ENCODE measurements around the gene ZNF785. TPM values are rescaled to one million over a fixed set of nuclear protein-coding genes. Genes with fewer than 3 reads are reported as not detected.

ZNF785 gene
- total RNA-seq, 4 donors from 2014 or later = 6.8 to 10.9 (median 7.3) TPM

- Histone ChIP-seq H3K4me1 (peaks cover 9 to 47% (median 41%) of the 10 kb centered on the region in 4 donors), H3K27ac (replicated peaks in 1 of 4) (peak overlapping the region; percentile 90 to 97 (median 92)), H3K9me3 (no peaks in the 10 kb centered on the region), H3K27me3 (no peaks in the 10 kb centered on the region), H3K36me3 (peaks cover 14 to 27% (median 23%) of the 10 kb centered on the region in 4 donors), H3K4me3 (peak overlapping the region; percentile 70 to 89 (median 79))
- 89% methylated on average over 21 of the region's 21 CpGs for WGBS
- no peak for TF ChIP-seq POLR2A (IDR thresholded peaks at IDR 0.05; ENCODE audit: low read depth)
- TF ChIP-seq CTCF (IDR thresholded peaks at IDR 0.05) = no peak
- TF ChIP-seq POLR2AphosphoS5 (IDR thresholded peaks at IDR 0.05) = no peak
- no peak for TF ChIP-seq EP300 (IDR thresholded peaks at IDR 0.05)
- intact Hi-C loops (cut with DNase I) = loop anchor here (1.0 kb wide), 1 partner anchor 24 kb away; no protein-coding TSS in a partner anchor
- DNase-seq (ENCODE audit: extremely low spot score) = no peak
Measured at GRCh38 chr16:30558789-30559377, 26.6 kb downstream of the ZNF785 start.

DNA sequence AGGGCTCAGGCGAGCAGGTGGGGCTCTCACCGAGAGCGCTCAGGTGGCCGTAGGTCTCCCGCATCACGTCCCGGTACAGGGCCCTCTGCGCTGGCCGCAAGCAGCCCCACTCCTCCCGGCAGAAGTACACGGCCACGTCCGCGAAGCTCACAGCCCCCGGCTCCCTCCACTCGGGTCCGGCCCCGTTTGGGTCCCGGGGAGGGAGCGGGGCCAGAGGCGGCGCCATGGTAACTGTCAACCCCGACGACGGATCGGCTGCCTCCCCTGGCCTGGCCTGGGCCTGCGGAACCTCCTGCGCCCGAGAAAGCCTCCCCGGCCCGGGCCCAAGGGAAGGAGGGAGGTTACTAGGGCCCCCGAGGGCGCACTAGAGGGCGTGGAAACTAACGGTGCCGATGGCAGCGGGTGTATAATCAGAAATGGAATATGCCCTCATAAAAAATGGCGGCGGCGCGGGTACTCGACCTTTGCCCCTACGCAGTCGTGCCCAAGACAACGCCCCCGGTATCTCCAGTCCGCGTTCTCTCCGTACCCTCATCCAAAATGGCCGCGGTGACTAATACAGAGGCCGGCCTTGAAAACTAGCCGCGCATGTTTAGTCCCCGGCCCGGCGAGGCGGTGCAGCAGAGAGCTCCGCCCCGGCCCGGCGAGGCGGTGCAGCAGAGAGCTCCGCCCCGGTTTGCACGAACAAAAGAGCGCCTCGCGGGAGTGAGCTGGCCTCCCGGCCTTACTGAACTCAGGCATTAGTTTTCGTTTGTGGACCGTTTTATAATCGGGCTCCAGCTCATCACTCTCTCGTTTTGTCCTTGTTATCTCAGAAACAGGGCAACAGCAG lies 27.3 kb downstream of the ZNF785 start, which contains the start of gene ZNF764:
TSS of gene ZNF764 (minus strand) at position 418 of the 832 bp plus-strand sequence. CDS start at position 226, 192 bp downstream.
- TF ChIP-seq POLR2A (IDR thresholded peaks at IDR 0.05; ENCODE audit: low read depth) = no peak
- no peak for TF ChIP-seq EP300 (IDR thresholded peaks at IDR 0.05)
- TF ChIP-seq CTCF (IDR thresholded peaks at IDR 0.05) = peak in 1 of 3 experiments; percentile 13
- TF ChIP-seq POLR2AphosphoS5 (IDR thresholded peaks at IDR 0.05) = peak; percentile 81 to 85
- intact Hi-C loops (cut with DNase I) = loop anchor here (1.0 kb wide), 1 partner anchor 23 kb away; no protein-coding TSS in a partner anchor

GRCh38 chr16:30557707-30557956 lies 27.9 kb downstream of the ZNF785 start:
- Histone ChIP-seq H3K27ac (replicated peaks in 1 of 4) (peak overlapping the region; percentile 90 to 97 (median 92)), H3K4me3 (peak overlapping the region; percentile 70 to 89 (median 79)), H3K9me3 (no peaks in the 10 kb centered on the region), H3K36me3 (peaks cover 14 to 39% (median 31%) of the 10 kb centered on the region in 4 donors), H3K4me1 (peaks cover 9 to 53% (median 45%) of the 10 kb centered on the region in 4 donors), H3K27me3 (no peaks in the 10 kb centered on the region)
- intact Hi-C loops (cut with DNase I) = no loop called here
- DNase-seq (ENCODE audit: extremely low spot score) = no peak
- 2% methylated on average over 13 of the region's 17 CpGs for WGBS
- TF ChIP-seq POLR2A (IDR thresholded peaks at IDR 0.05; ENCODE audit: low read depth) (no peak), CTCF (IDR thresholded peaks at IDR 0.05) (peak in 2 of 3 experiments; percentile 11 to 13)

More for the DNA sequence above, 27.3 kb downstream of the ZNF785 start, which contains the start of gene ZNF764:
- no peaks in the 10 kb centered on the region for H3K9me3 ChIP-seq
- WGBS = 0% methylated on average over 12 of the region's 74 CpGs
- H3K27ac ChIP-seq (replicated peaks in 1 of 4) = peak within 1 kb of the TSS; percentile 90 to 97 (median 92)
- DNase-seq (ENCODE audit: extremely low spot score) = peak; percentile 99
- H3K27me3 ChIP-seq = no peaks in the 10 kb centered on the region
- peaks cover 9 to 52% (median 43%) of the 10 kb centered on the region in 4 donors for H3K4me1 ChIP-seq
- peaks cover 14 to 34% (median 27%) of the 10 kb centered on the region in 4 donors for H3K36me3 ChIP-seq
- H3K4me3 ChIP-seq = peak within 1 kb of the TSS; percentile 70 to 89 (median 79)

DNA sequence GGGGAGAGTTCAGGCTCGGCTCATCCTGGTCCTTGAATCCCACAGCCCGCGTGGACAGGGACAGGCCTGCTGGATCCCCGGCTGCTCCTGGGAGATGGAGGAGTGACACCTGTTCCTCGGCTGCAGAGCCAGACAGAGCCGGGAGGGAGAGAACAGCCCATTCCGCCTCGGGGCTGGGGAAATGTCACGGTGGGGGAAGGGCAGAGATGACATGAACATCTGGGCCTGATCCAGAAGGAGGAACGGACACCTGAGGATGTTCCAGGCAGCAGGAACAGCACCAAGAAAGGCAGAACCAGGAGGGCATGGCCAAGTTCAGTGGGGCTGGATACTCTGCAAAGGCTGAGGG lies 29.4 kb downstream of the ZNF785 start:
- no peaks in the 10 kb centered on the region for H3K9me3 ChIP-seq
- 52% methylated on average over 10 of the region's 10 CpGs for WGBS
- peaks cover 9 to 47% (median 39%) of the 10 kb centered on the region in 4 donors for H3K4me1 ChIP-seq
- intact Hi-C loops (cut with DNase I) = no loop called here
- no peaks in the 10 kb centered on the region for H3K27me3 ChIP-seq
- peaks cover 14 to 40% (median 31%) of the 10 kb centered on the region in 4 donors for H3K36me3 ChIP-seq
- no peak overlapping the region for H3K4me3 ChIP-seq
- DNase-seq (ENCODE audit: extremely low spot score) = no peak
- H3K27ac ChIP-seq (replicated peaks in 1 of 4) = peak overlapping the region in 2 of 4 donors; percentile 8 to 17
- TF ChIP-seq POLR2AphosphoS5 (IDR thresholded peaks at IDR 0.05) = no peak
- TF ChIP-seq POLR2A (IDR thresholded peaks at IDR 0.05; ENCODE audit: low read depth) = no peak
- no peak for TF ChIP-seq CTCF (IDR thresholded peaks at IDR 0.05)

Data from esophagus muscularis mucosa (tissue), 4 donors.